Stimulated activated CD4-positive, alpha-beta T cell treated with anti-CD3 and anti-CD28 coated beads, Interleukin-4, amount 100 ng/mL, for 48 hours (primary cell): ENCODE data around the gene RFLNA.

Experiments used
- DNase-seq, 2 donors: peaks; one replicate each; pipeline ENCODE4 v3.0.0-alpha.2; 2020; ENCODE audit warnings: low read depth in 2 of 2

Gene RFLNA

GRCh38 chr12:124358572-124358971, 63.7 kb downstream of the RFLNA start:
- no peak for DNase-seq

DNA sequence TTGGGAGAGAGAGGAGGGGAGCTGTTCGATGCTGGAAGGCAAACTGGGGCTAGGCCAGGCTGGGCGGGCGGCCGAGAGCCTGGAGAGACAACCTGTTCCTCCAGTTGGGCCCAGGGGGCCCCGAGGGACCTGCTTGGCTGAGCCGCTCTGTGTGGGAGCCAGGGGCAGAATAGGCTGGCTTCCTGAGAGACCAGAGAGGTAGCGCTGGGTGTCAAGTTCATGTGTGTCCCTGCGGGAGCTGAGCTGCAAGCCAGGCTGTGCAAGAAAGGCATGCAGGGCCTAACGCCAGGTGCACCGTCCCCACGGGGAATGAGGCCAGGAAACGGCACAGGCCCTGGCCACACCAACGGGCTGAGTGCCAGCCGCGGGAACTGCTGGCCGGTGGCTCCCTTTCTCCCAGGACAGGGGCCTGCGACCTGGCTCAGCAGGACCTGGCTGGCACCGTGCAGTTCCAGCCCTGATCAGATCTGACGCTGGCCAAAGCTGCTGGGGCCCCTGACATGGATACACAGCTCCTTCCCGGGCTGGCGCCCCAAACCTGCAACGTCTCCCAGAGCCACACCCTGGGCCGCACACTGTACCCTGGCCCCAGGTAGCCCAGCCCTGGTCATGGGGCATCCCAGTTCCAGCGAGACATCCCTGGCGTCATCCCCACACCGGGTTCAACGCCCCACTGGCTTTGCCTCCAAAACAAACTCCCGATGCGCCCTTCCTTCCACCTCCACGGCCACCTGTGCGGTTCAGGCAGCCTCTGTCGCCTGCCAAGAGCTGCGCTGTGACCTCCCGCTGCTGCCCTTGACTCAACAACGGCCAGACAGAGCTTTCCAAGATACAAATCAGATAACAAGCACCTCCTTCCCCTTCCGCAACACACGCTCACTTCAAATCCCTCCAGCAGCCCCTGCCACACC, 65.0 kb downstream of the RFLNA start:
- no peak for DNase-seq

GRCh38 chr12:124361074-124361970, 66.4 kb downstream of the RFLNA start:
- no peak for DNase-seq

GRCh38 chr12:124361996-124362395, 67.1 kb downstream of the RFLNA start:
- DNase-seq = no peak

DNA sequence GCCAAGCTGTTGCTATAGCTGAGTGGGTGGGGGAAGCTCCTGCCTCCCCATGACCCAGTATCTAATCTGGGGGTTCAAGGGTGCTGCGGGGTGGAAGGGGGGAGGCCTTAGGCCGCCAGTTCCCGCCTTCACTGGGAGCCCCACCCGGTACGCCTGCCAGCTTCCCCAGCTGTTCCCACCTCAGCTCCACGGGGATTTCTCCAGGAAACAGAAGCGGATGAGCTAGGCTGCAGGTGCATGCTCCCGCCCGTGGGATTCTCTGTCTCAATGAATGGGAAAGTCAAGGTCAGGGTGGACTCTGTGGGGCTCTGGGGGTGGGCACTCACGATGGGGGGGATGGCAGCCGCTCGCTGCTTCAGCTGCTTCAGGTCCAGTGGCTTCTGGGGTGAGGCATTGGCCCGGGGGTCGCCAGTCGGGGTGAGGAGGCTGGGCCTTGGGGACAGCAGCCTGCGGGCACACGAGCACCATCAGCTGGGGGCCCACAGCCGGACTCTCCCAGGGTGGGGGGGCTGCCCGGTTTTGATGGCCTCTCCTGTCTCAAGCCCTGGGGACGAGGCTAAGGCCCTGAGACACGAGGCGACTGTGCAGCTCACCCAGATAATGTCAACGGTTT, 68.6 kb downstream of the RFLNA start:
- no peak for DNase-seq

GRCh38 chr12:124364543-124364942, 69.7 kb downstream of the RFLNA start:
- DNase-seq = no peak
